ENCODE data around the gene NCKAP5L.
"Not testable (repeated sequence)": the region's sequence is repeated elsewhere in the genome, so short reads cannot be mapped to it uniquely, and the experiment has no call there.

NCKAP5L gene

DNA sequence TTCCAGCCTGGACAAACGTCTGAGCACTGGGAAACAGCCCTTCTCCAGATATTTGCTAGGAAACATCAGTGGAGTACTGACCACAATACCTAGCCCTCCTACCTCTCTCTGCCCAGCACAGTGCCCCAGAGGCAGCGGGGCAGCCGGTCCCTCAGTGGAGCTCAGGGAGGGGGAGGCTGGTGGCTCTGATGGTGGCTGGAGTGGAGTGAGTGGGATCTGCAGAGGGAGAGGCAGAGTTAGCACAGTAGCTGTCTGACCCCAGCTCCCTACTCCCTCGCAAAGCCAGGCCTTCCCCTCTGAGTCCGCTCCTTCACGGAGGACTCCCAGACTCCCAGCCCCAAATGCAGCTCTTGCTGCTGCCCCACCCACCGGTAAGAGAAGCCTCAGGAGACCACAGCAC is 30.0 kb downstream of the NCKAP5L start:
- DNase-seq = no peak

DNA sequence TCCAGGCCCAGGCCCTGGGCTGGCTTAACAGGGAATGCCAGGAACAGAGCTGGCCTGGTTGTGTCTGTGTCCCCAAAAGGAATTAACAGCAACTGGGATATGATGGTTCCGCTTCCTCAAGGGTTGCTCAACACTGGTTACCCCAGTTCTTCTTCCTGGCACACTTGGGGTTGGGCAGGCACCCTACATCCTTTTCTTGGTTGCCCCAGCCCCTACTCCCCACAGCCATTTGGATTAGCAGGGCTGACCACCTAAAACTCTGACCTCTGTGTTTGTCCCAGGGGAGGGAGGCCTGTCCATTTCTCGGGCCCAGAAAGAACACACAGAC is 30.8 kb downstream of the NCKAP5L start:
- no peak for DNase-seq

DNA sequence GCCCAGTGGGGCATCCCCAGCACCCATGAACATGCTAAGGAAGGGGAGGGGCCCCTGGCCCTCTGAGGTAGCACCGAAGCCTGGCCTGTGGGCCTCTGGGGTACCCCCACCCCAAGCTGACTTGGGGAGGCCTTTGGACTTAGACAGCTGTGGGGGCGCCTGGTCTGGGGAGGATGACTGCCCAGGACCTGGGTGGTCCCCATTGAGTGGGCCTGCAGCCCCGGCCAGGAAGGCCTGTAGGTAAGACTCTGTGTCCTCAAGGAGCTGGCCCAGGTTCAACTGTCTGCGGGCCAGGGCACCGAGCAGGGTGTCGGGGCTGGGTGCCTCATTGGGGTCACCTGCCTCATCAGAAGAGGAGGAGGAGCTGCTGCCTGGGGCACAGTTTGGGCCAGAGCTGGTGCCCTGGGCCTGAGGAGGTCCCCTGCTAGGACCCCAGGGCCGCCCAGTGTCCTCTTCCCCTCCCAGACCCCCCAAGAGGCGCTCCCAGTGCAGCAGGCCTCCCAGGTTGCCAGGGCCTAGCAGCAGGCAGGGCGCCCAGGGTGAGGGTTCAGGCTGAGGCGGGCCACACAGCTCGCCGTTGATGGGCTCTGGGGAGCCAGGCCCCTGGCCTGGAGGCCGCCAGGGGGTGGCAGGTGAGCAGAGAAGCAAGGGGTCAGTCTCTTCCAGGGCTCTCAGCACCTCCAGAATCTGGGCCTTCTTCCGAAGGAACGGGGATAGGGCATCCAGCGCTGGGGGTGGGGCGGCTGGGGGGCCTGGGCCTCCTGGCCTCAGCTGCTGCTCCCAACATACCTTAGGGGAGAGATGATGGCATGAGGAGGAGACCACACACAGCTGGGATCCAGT is 31.4 kb downstream of the NCKAP5L start:
- no peak for DNase-seq

DNA sequence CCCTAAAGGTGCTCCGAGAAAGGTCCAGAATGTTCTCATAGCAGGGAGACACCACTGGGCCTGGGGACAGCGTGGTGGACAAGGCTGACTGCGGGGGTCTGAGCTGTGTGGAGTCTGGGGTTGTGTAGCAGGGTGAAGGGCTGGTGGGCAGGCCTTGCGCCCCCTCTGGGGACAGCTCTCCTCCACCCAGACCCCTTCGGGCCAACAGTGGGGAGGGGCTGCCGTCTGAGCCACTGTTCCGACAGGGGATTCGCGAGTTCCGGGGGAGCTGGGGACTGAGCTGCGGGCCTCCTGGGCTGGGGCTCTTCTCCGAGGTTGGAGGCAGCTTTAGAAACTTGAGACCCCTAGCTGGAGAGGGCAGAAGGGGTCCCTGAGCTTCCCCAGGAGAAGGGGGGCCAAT is 32.1 kb downstream of the NCKAP5L start:
- DNase-seq = no peak

DNA sequence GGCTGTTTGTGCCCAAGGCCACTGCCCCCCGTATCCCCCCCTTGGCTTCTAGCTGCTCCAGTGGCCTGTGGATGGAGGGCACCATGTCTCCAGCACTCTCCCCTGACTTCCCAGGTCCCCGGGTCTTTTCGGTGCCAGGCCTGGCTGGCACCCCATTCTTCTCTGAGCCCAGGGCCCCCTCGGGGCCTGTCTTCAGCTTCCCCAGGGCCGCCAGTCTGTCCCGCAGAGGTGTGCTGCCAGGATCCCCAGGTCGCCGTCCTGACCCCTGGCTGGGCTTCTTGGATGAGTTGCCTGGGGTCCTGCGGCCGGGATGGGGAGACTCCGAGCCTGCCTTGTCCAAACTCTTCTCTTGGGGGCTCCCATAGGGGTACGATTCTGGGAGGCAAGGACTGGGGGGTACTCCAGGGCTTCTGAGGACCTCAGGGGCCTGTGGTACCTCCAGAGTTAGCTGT is 32.5 kb downstream of the NCKAP5L start:
- no peak for DNase-seq

DNA sequence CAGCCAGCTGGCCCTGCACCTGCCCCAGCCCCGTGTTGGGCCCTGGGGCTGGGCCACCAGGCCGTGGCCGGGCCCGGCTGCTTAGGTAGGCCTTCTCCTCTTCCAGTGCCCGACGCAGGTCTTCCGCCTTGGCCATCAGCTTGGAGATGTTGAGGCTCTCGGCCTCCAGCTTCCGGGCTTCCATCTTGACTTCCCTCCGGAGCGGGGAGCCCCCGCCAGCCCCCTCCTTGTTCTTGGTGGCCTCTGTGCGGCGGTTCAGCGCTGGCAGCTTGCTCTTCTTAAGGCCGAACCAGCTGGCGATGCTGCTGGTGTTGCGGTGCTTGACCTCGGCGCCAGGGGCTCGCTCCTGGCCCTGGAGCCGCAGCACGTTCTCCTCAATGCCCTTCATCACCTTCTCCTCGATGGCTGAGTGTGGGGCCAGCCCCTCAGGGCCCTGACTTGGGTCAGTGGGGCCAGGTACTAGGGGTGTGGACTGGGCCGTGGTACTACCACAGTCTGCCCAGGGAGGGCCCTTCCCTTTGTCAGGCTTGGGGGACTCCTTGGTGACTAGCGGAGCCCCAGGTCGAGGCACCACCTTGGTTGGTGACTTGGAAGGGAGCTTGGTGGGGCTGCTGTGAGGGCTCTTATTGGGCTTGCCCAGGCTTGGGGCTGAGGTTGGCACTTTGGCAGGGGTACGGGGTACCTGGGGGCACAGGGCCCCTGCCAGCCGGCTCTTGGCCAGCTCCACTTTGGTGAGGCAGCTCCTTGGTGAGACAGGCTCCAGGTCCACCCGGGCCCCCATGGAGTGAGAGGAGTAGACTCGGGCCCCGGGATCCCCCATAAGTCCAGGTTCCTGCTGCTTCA is 33.2 kb downstream of the NCKAP5L start:
- DNase-seq = no peak

DNA sequence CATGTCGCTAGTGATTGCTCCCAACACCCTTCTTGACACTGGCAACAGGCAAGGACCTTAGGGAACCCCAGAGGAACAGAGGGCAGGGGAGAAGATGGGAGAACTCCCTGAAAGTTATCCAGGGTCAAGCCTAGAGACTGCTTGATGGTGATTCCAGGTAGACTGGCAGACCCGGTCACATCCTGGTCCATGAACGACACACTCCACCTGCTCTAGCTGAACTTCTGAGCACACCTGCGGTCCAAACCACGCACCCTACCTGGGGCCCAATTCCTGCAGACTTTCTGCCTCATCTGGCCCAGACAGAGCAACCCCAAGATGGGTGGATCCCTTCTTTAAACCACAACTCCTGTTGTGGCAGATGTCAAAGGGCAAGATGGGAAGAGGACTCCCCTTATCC is 34.2 kb downstream of the NCKAP5L start:
- no peak for DNase-seq

DNA sequence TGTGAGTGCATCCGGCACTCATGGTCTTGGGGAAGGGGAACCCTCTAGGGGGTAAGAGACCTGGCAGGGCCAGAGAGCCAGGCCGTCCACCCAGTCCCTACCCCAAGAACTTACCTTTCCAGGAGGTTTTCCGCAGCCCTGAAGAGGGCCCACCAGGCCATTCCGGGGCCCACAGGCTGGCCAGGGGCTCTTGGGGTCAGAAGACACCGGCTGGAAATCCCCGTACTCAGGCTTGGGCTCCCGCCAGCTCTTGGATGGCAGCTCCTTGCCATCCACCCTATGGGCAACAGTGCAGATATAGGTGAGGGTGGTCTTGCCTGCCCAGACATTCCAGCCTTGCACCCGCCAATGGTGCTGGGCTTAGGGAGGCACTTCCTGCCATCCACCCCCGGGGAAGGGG is 34.6 kb downstream of the NCKAP5L start:
- DNase-seq = no peak

DNA sequence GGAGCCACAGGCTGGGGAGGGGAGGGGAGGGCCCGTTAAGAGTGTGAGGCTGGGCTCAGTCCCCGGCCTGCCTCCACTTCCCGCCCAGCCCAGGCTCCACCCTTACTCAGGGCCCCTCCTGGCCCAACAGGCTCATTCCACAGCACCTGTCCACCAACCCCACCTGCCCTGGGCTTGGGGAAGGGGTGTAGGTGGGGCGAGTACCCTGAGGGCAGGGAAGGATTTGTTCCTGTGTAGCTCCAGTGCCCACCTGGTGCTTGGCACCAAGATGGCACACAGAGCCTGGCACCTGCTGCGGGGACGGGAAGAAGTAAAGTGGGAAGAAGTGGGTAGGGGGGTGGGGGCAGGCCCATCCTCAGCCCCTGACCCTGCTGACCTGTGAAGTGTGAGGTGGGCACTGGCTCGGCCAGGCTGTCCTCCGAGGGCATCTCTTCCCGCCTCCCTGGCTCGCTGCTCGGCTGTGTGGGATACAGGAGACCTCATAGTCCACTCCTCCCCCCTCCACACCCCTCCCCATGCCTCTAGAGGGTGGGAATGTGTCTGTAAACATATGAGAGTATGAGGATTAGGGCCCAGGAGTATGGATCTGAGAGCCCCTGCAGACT is 35.1 kb downstream of the NCKAP5L start:
- no peak for DNase-seq

DNA sequence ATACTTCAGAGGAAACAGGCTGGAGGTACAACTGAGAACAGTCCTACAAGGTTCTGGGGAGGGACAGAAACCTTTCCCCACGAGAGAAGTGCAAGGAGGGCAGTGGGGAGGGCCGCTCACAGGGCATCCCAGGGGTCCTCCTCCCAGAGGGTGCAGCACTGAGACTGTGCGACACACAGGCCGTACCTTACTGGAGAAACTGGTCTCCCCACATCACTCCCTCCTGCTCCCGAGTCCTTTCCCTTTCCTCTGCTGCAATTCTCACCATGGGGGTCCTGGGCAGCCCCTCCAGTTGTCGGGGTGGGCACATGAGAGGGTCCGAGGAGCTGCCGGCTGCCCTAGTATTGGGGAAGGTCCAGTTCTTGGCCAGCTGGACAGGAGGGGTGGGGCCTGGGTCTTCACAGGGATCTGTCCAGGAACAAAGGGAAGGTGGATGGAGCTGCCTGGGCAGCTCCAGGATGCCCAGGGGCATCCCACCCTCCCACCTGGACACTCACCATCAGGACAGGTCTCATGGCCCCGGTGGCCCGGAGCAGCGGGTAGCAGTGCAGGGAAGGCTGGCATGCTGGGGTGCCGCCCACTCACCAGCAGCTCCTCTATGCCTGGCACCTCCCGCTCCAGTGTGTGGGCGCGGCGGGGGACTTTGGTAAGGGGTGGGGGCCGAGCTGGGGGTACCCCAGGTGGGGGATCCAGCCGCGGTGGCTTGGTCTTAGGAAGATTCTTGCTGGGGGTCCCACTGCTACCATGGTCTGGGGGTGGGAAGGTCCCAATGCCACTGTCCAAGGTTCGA is 35.8 kb downstream of the NCKAP5L start:
- DNase-seq = no peak

DNA sequence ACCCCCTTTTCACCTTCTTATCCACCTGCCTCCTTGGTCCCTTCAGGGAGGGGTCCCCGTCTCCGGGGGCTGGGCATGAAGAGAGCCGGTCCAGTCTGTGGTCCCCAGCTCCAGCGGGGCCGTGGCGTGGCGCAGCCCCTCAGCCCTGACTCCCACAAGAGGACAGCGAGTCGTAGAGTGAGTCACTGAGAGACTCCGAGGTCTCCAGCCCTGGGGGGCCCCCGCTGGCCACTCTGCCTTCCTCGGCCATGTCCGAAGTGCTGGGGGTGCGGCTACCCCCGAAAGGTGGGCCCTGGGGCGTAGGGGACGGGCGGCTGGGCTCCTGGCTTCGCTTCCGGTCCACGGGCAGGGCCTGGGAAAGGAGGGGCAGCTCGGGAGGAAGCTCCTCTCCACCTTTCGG is 36.5 kb downstream of the NCKAP5L start:
- no peak for DNase-seq

DNA sequence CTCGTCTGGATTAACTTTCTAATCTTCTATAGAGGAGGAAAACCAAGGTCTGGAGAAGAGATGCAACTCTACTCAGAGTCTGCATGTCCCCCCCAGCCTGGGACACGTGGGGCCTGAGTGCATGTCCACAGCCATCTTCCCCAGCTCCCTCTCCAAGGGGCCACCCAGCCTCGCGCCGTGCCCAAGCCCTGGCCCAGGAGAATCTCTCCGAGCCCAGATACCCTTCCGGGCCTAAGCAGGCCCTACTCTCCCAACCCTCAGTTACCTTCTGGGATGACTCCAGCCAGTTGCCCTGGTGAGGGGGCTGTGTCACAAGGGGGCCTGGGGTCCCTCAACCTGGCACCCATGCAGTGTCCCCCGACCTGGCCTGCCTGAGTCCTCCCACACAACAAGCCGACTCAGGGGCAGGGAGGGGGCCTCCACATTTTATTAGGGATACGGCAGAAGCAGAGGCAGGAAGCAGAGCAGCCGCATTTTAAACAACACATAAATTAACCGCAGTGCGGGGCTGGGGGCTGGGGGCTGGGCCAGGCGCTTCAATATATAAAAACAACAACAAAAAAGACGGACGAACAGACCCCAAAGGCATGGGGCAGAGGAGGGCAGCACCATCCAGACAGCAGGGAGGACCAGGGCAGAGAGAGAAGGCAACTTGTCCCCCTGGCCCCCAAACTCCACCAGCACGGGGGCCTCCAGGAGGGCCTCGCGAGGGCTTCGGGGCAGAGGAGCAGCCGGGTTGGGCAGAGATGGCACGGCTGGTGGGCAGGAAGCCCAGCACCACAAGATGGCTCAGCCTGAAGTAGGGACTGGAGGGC is 37.3 kb downstream of the NCKAP5L start:
- no peak for DNase-seq

DNA sequence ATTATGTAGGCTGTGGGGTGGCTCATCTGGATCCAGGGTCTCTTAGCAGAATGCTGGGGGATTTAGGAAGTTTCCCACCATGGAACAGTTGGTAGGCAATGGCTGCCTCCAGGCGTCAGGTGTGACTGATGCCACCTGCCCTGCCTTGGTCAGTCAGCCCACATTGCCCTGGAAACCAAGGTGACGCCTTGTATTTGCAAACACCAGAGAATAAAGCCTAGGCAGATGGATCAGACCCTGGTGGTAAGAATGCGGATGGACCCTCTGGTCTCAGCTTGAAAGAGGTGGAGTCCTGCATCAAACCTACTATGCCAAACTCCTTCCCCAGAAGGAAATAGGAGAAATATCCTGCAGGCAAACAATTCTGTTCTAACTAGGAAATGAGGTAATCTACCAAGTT is 38.2 kb downstream of the NCKAP5L start:
- no peak for DNase-seq

DNA sequence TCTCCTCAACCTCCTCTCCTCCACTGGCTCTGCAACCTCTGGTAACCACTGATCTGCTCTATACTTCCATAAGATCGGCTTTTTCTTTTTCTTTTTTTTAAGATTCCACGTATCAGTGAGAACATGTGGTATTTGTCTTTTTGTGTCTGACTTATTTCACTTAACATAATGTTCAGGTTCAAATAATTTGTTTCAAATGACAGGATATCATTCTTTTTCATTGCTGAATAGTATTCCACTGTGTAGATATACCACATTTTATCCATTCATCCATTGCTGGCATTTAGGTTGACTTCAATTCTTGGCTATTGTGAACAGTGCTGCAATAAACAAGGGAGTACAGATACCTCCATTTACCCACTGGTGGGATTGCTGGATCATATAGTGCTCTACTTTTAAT is 40.5 kb downstream of the NCKAP5L start:
- no peak for DNase-seq

DNA sequence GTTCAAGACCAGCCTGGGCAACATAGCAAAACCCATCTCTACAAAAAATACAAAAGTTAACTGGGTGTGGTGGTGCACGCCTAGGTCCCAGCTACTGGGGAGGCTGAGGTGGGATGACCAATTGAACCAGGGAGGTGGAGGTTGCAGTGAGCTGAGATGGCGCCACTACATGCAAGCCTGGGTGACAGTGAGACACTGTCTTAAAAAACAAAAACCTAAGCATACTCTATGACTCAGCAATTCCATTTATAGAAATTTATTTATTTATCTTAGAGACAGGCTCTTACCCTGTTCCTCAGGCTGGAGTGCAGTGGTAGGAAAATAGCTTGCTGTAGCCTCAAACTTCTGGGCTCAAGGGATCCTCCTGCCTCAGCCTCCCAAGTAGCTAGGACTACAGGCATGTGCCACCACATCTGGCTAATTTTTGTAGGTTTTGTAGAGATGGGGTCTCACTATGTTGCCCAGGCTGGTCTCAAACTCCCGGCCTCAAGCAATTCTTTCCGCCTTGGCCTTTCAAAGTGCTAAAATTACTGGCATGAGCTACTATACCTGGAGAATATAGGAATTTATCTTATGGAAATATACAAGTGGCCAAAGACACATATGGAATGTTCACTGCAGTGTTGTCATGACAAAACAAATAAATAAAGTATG is 43.3 kb downstream of the NCKAP5L start:
- DNase-seq = no peak

DNA sequence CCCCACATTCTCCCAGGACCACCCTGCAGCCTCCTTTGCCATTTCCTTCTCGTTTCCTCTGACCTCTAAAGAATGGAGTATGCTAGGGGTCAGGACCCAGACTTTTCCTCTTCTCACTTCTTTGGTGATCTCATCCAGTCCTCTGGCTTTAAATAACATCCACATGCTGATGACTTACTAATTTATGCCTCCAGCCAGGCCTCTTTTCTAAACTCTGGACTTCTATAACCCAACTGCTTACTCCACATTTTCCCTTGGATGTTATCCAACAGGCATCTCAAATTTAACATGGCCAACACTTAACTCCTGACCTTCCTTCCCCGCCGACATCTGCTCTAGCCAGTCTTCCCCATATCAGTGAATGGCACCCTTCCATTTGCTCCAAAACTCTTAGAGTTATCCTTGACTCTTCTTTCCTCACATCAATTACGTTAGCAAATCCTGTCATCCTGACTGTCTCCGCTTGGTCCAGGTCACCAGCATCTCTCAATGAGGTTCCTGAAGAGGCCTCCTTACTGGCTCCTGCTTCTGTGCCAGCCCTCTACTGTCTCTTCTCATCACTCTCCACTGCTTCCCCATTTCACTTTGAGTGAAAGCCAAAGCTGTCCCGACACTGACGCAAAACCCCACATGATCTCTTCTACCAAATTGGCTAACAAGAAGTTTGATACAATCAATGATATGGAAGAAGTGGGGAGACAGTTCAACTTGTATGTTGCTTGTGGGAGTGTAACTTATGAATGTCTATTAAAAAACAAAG is 44.1 kb downstream of the NCKAP5L start:
- DNase-seq = peak; percentile 29

DNA sequence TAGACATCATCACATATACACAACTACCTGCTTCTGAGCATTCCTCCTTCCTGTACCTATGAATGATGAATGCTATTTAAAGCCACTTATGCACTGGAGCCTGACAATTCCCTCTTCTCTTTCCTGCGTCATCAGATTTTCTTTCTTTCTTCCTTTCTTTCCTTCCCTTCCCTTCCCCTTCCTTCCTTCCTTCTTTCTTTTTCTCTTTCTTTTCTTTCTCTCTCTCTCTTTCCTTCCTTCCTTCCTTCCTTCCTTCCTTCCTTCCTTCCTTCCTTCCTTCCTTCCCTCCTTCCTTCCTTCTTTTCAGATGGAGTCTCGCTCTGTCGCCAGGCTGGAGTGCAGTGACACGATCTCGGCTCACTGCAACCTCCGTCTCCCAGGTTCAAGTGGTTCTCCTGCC is 47.3 kb downstream of the NCKAP5L start:
- DNase-seq = not testable (repeated sequence)

DNA sequence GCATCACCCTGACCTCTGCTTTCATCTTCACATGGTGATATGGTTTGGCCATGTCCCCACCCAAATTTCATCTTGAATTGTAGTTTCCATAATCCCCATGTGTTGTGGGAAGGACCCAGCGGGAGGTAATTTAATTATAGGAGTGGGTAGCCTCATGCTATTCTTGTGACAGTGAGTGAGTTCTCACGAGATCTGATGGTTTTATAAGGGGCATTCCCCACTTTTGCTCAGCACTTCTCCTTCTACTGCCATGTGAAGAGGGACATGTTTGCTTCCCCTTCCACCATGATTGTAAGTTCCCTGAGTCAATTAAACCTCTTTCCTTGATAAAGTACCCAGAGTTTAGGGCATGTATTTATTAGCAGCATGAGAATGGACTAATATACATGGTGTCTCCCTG is 48.6 kb downstream of the NCKAP5L start:
- DNase-seq = no peak

DNA sequence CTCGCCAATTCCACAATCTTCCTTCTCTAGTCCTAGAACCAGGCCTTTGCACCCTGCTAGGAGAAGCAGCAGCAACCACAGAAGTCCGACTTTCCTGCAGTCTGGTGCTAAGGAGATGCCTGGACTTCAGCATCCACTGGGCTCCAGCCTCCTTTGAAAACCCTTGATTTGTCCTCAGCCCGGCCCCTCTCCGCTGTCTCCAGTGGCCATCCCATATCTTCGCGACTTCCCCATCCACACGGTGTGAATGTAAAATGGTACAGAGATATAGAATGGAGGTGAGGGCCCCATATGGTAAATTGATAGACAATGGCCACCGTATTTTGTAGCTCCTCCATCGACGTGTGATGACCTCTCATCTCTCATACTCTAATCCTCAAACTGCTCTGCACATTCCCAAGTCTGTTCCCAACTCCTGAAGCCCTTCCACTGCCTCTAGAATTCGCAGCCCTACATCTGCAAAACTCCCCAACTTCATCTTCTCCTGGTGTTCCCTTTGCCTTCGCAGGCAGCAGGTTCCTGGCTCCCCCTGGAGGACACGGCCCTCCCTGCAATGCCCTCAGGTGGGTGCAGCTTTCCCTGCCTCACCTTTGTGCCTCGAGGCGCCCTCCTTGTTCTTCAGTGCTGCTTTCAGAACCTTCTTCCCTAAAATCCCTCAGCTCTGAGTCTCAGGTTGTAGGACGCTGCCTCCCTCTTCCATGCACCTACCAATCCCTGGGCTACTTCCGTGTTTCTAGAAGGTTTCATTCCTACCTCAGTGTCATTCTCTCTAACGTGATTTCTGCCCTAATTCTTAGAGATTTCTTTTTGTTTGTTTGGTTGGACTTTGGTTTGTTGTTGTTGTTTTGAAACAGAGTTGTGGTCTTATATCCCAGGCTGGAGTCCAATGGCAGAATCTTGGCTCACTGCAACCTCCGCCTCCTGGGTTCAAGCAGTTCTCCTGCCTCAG is 50.1 kb downstream of the NCKAP5L start:
- no peak for DNase-seq

DNA sequence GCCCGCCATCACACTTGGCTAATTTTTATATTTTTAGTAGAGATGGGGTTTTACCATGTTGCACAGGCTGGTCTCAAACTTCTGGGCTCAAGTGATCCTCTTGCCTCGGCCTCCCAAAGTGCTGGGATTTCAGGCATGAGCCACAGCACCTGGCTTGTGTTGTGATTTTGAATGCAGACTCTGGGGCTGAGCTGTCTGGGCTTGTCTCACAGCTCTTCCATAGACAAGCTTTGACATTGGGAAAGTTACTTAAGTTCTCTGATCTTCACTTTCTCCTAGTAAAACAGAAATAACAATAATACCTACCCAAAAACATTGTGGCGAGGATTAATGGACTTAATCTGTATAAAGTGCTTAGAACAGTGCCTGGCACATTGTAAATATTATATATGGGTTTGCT is 50.9 kb downstream of the NCKAP5L start:
- no peak for DNase-seq

Measured in DMS 273 treated with DMSO at 0.1 percent for 48 hours (cell line).